ENCODE measurements around the gene COL5A1.

COL5A1 gene

GRCh38 chr9:134660407-134660806 is 18.8 kb downstream of the COL5A1 start:
- no peak for TF ChIP-seq REST (IDR thresholded peaks at IDR 0.05; ENCODE audit: insufficient read depth in 1 of 2, low read depth in 2 of 2, low read length in 2 of 2)
- TF ChIP-seq FOXP2 (optimal IDR thresholded peaks at IDR 0.05; ENCODE audit: borderline replicate concordance, extremely low read depth, extremely low read length, insufficient read depth) = no peak
- no peak for TF ChIP-seq POLR2AphosphoS5 (IDR thresholded peaks at IDR 0.05; ENCODE audit: low read depth, low read length)
- TF ChIP-seq TAF1 (IDR thresholded peaks at IDR 0.05; ENCODE audit: borderline replicate concordance, insufficient read depth, low read length) = no peak
- no peak for TF ChIP-seq SIN3A (IDR thresholded peaks at IDR 0.05; ENCODE audit: borderline replicate concordance, insufficient read depth, low read length)

GRCh38 chr9:134661299-134661698 is 19.7 kb downstream of the COL5A1 start:
- no peak for TF ChIP-seq SIN3A (IDR thresholded peaks at IDR 0.05; ENCODE audit: borderline replicate concordance, insufficient read depth, low read length)
- TF ChIP-seq REST (IDR thresholded peaks at IDR 0.05; ENCODE audit: insufficient read depth in 1 of 2, low read depth in 2 of 2, low read length in 2 of 2) = no peak
- TF ChIP-seq POLR2AphosphoS5 (IDR thresholded peaks at IDR 0.05; ENCODE audit: low read depth, low read length) = no peak
- no peak for TF ChIP-seq FOXP2 (optimal IDR thresholded peaks at IDR 0.05; ENCODE audit: borderline replicate concordance, extremely low read depth, extremely low read length, insufficient read depth)
- TF ChIP-seq TAF1 (IDR thresholded peaks at IDR 0.05; ENCODE audit: borderline replicate concordance, insufficient read depth, low read length) = no peak

GRCh38 chr9:134661791-134662142 is 20.2 kb downstream of the COL5A1 start:
- TF ChIP-seq FOXP2 (optimal IDR thresholded peaks at IDR 0.05; ENCODE audit: borderline replicate concordance, extremely low read depth, extremely low read length, insufficient read depth) (no peak), TAF1 (IDR thresholded peaks at IDR 0.05; ENCODE audit: borderline replicate concordance, insufficient read depth, low read length) (no peak), SIN3A (IDR thresholded peaks at IDR 0.05; ENCODE audit: borderline replicate concordance, insufficient read depth, low read length) (no peak), POLR2AphosphoS5 (IDR thresholded peaks at IDR 0.05; ENCODE audit: low read depth, low read length) (no peak), REST (IDR thresholded peaks at IDR 0.05; ENCODE audit: insufficient read depth in 1 of 2, low read depth in 2 of 2, low read length in 2 of 2) (no peak)

- no peak for TF ChIP-seq TAF1 (IDR thresholded peaks at IDR 0.05; ENCODE audit: borderline replicate concordance, insufficient read depth, low read length)
- no peak for TF ChIP-seq POLR2AphosphoS5 (IDR thresholded peaks at IDR 0.05; ENCODE audit: low read depth, low read length)
- no peak for TF ChIP-seq REST (IDR thresholded peaks at IDR 0.05; ENCODE audit: insufficient read depth in 1 of 2, low read depth in 2 of 2, low read length in 2 of 2)
- no peak for TF ChIP-seq SIN3A (IDR thresholded peaks at IDR 0.05; ENCODE audit: borderline replicate concordance, insufficient read depth, low read length)
- TF ChIP-seq FOXP2 (optimal IDR thresholded peaks at IDR 0.05; ENCODE audit: borderline replicate concordance, extremely low read depth, extremely low read length, insufficient read depth) = no peak
Observed at GRCh38 chr9:134662143-134662876, 20.7 kb downstream of the COL5A1 start.

Measured in PFSK-1 (cell line).